Nephron (organoid): ENCODE results near the gene ZNF280D.

Experiments used
- H3K27ac Mint-ChIP-seq, 3 experiments: 2 replicates each; pipeline ENCODE4 v1.8.0; 2020; ENCODE audit warnings: mixed read lengths in 3 of 3, mild to moderate bottlenecking in 2 of 3, moderate library complexity in 1 of 3
- H3K27me3 Mint-ChIP-seq: 2 replicates; pipeline ENCODE4 v1.8.0; 2021; ENCODE audit warnings: low read depth, mild to moderate bottlenecking, moderate library complexity, mixed read lengths
- H3K36me3 Mint-ChIP-seq: 2 replicates; pipeline ENCODE4 v1.8.0; 2020; ENCODE audit warnings: low read depth, mixed read lengths
- H3K4me1 Mint-ChIP-seq: 2 replicates; pipeline ENCODE4 v1.8.0; 2020; ENCODE audit warnings: mixed read lengths
- H3K4me3 Mint-ChIP-seq, 3 experiments: 2 replicates each; pipeline ENCODE4 v1.8.0; 2020; ENCODE audit warnings: mild to moderate bottlenecking in 3 of 3, mixed read lengths in 3 of 3, moderate library complexity in 2 of 3
- H3K9me3 Mint-ChIP-seq: 2 replicates; pipeline ENCODE4 v1.8.0; 2020; ENCODE audit warnings: mixed read lengths
- TF ChIP-seq, protein P1 (sequence below), 3 experiments: fragments of 200-600 bp; sonication (generic); IDR thresholded peaks; one replicate each; pipeline ENCODE4 v1.5.0; 2021; ENCODE audit warnings: antibody characterized with exemption in 3 of 3; ENCODE audit not compliant: unreplicated experiment in 3 of 3

Gene ZNF280D

DNA sequence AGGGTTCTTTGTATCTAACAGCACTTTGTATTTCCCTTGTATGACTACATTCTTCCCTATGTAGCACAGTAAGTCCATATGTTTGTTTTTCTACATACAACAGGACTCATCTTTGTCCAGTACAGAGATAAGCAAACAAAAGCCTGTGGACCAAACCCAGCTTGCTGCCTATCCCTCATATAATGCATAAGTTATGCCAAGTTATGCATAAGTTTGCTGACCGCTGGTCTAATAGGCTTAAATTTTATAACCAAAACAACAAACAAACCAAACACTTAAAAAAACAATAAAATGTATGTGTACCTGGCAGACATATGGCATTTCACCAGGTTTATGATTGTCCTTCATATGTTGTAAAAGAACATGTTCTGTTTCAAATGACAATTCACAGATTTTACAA lies 56.0 kb downstream of the ZNF280D start:
- Mint-ChIP-seq H3K27ac (no peak overlapping the region), H3K36me3 (peaks cover 7% of the 10 kb centered on the region), H3K4me1 (peaks cover 4% of the 10 kb centered on the region), H3K4me3 (no peak overlapping the region), H3K27me3 (no peaks in the 10 kb centered on the region), H3K9me3 (no peaks in the 10 kb centered on the region)
- TF ChIP-seq, protein P1, sequence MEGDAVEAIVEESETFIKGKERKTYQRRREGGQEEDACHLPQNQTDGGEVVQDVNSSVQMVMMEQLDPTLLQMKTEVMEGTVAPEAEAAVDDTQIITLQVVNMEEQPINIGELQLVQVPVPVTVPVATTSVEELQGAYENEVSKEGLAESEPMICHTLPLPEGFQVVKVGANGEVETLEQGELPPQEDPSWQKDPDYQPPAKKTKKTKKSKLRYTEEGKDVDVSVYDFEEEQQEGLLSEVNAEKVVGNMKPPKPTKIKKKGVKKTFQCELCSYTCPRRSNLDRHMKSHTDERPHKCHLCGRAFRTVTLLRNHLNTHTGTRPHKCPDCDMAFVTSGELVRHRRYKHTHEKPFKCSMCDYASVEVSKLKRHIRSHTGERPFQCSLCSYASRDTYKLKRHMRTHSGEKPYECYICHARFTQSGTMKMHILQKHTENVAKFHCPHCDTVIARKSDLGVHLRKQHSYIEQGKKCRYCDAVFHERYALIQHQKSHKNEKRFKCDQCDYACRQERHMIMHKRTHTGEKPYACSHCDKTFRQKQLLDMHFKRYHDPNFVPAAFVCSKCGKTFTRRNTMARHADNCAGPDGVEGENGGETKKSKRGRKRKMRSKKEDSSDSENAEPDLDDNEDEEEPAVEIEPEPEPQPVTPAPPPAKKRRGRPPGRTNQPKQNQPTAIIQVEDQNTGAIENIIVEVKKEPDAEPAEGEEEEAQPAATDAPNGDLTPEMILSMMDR (IDR thresholded peaks at IDR 0.05; ENCODE audit: unreplicated experiment in 3 of 3): no peak

DNA sequence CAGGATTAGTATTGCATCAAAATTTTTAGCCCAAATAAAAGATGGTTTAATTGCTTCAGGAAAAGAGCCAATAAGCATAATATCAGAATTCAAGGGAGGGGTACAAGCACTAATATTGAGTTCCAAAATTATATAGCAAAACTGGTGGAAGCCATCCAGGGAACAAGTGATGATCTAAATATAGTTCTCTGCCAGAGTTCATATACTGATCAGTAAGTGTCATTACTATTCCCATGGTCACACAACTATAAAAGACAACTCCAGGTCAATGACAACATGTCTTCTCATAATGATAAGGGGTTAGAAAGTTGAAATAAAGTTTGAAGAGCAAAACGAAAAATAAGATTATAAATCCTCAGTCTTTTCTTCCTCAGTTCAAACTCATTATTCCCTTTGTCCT lies 57.4 kb downstream of the ZNF280D start:
- Mint-ChIP-seq H3K27ac (no peak overlapping the region), H3K27me3 (no peaks in the 10 kb centered on the region), H3K4me1 (peaks cover 4% of the 10 kb centered on the region), H3K4me3 (no peak overlapping the region), H3K36me3 (peaks cover 16% of the 10 kb centered on the region), H3K9me3 (no peaks in the 10 kb centered on the region)
- TF ChIP-seq, protein P1 (IDR thresholded peaks at IDR 0.05; ENCODE audit: unreplicated experiment in 3 of 3): no peak

DNA sequence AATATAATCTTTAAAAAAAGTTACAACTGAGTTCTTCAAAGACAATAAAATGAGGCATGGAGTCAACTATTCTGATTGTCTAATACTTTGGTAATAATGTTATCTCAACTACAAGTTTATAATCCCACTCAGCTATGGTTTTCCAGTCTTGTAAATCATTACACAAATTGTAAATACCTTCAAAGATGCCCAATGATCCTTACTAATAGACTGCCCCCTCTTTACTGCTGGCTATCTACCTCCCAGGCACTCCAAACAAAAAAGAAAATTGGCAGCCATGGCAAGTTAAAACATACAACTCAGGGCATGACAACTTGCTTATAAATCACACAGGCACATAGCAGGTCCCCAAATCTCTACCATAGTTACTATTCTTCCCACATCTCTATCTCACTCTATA lies 58.5 kb downstream of the ZNF280D start:
- no peaks in the 10 kb centered on the region for H3K9me3 Mint-ChIP-seq
- TF ChIP-seq, protein P1 (IDR thresholded peaks at IDR 0.05; ENCODE audit: unreplicated experiment in 3 of 3): no peak
- peaks cover 18% of the 10 kb centered on the region for H3K36me3 Mint-ChIP-seq
- peaks cover 2% of the 10 kb centered on the region for H3K4me1 Mint-ChIP-seq
- H3K4me3 Mint-ChIP-seq: no peak overlapping the region
- no peak overlapping the region for H3K27ac Mint-ChIP-seq
- no peaks in the 10 kb centered on the region for H3K27me3 Mint-ChIP-seq

DNA sequence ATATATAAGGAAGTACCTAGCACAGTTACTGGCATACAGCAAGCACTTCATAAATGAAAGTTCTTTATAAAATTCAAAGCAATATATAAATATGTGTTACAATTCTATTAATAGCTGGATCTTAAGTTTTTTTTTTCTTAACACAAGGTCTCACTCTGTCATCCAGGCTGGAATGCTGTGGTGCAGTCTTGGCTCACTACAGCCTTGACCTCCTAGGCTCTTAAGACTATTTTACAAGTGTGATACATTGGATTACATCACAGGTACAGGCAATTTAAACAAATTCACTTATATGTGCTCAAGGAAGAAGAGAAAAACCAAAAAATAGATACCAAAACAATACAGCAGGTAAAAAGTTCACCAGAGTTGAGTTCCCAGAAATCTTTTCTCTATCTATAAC lies 60.6 kb downstream of the ZNF280D start:
- Mint-ChIP-seq H3K4me3 (no peak overlapping the region), H3K27me3 (no peaks in the 10 kb centered on the region), H3K36me3 (peaks cover 18% of the 10 kb centered on the region), H3K27ac (no peak overlapping the region), H3K4me1 (no peaks in the 10 kb centered on the region), H3K9me3 (no peaks in the 10 kb centered on the region)
- TF ChIP-seq, protein P1 (IDR thresholded peaks at IDR 0.05; ENCODE audit: unreplicated experiment in 3 of 3): no peak

DNA sequence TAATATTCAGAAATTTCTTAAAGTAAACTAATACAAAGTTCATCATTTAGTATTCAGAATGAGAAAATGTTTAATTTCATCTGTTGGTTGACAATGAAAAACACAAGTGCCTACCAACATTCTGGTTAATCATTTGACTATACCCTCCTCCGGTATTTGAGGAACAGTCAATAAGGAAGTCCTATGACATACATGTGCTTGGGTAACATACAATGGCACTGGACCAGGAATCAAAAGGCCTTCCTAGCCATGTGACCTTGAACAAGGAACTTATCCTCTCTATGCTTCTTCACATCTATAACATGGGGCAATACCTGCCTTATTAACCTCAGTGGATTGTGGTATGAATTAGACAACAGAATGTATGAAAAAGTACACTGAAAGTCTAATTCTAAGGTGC lies 65.8 kb downstream of the ZNF280D start:
- H3K4me1 Mint-ChIP-seq: no peaks in the 10 kb centered on the region
- TF ChIP-seq, protein P1 (IDR thresholded peaks at IDR 0.05; ENCODE audit: unreplicated experiment in 3 of 3): no peak
- H3K27me3 Mint-ChIP-seq: no peaks in the 10 kb centered on the region
- no peak overlapping the region for H3K4me3 Mint-ChIP-seq
- peaks cover 41% of the 10 kb centered on the region for H3K36me3 Mint-ChIP-seq
- no peak overlapping the region for H3K27ac Mint-ChIP-seq
- H3K9me3 Mint-ChIP-seq: no peaks in the 10 kb centered on the region

DNA sequence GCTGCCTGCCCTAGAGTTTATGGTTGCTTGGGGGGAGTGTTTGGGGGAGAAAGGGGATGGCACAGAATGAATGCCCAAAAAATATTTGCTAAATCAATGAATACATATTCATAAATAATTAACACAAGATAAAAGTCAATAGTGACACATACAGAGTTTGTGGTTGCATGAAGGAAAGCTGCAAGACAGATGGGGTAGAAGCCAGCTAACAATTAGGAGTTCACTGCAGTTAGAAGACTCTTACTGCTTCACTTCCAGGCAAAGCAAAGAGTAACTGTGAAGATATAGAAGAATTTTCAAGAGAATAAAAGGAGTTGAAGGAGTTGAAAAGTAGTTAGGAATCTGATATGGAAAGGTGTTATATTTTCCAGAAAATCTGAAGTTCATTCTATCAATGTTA lies 72.4 kb downstream of the ZNF280D start:
- H3K36me3 Mint-ChIP-seq: peaks cover 36% of the 10 kb centered on the region
- no peaks in the 10 kb centered on the region for H3K27me3 Mint-ChIP-seq
- H3K4me1 Mint-ChIP-seq: no peaks in the 10 kb centered on the region
- H3K4me3 Mint-ChIP-seq: no peak overlapping the region
- TF ChIP-seq, protein P1 (IDR thresholded peaks at IDR 0.05; ENCODE audit: unreplicated experiment in 3 of 3): no peak
- H3K27ac Mint-ChIP-seq: no peak overlapping the region
- H3K9me3 Mint-ChIP-seq: no peaks in the 10 kb centered on the region
